NCI-H2029 (cell line): ENCODE measurements around the gene TACC2.
A peak's percentile ranks its signal among the peaks of the same experiment; 100 is the strongest.

Source experiments
- DNase-seq: peaks from one replicate; lab custom pipeline; 2025; lab: John Stamatoyannopoulos, UW

The TACC2 gene

GRCh38 chr10:122165484-122166276, 176.7 kb downstream of the TACC2 start:
- DNase-seq: no peak

DNA sequence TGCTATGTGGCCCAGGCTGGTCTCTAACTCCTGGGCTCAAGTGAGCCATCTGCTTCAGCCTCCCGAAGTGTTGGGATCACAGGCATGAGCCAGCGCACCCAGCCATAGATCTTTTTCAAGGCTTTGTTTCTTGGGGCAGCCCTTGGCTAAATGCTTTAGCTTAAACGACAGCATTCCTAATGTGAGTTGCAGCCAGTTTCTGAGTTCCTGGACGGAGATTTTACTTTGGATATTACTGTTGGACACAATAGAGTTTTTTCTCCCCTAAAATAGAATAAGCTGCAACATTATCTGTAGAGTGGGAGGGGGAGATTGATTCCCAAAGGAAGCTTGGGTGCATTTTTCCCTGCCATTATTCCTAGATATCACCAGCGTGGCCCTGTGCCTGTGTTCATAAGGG, 179.1 kb downstream of the TACC2 start:
- DNase-seq: no peak

- DNase-seq: peak; percentile 48
Measured at GRCh38 chr10:122168598-122169394, 179.8 kb downstream of the TACC2 start.

- DNase-seq: no peak
Measured at GRCh38 chr10:122170802-122171201, 181.8 kb downstream of the TACC2 start.

DNA sequence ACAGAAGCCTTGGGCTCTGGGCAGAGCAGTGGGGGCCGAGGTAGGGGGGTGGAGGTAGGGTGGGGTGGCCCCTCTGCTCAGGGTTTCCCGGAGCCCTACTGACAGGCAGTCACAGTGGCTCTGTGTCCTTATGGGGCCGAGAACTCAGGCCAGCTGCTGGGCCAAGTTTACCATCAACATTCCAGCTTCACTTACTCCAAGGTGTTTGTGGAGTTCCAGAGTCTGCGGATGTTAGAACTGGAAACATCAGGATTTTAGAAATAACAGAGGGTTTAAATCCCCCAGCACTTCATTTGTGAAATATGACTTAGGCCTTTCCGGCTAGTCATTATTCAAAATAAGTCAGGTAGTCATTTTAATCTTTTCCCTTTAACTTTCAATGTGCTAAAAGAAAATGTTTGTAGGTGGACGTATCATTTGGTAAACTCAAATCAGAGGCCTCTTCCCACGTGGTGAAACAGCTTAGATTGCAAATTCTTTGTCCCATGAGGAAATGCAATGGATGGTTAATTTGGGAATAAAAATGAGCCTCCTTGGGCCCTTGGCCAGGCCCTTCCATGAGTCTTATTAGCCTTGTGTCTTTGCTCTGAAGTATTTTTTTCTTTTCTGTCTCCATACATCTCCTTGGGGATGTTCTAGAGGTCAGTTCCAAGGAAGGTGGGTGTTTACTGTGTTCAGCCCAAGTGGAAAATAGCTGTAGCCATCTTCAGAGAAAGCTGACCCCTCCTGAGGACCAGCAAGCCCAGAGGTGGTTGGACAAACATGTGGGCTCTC, 182.5 kb downstream of the TACC2 start:
- no peak for DNase-seq

GRCh38 chr10:122172361-122173008, 183.5 kb downstream of the TACC2 start:
- no peak for DNase-seq

GRCh38 chr10:122173337-122173736, 184.4 kb downstream of the TACC2 start:
- DNase-seq: no peak

GRCh38 chr10:122173766-122174435, 184.9 kb downstream of the TACC2 start:
- DNase-seq: no peak

- no peak for DNase-seq
Measured at GRCh38 chr10:122176232-122177213, 187.6 kb downstream of the TACC2 start.

- DNase-seq: no peak
Measured at GRCh38 chr10:122178655-122179054, 189.7 kb downstream of the TACC2 start.

- no peak for DNase-seq
Measured at GRCh38 chr10:122181041-122181732, 192.2 kb downstream of the TACC2 start.

- DNase-seq: no peak
Measured at GRCh38 chr10:122181876-122182275, 192.9 kb downstream of the TACC2 start.

GRCh38 chr10:122182308-122182707, 193.3 kb downstream of the TACC2 start:
- DNase-seq: no peak

DNA sequence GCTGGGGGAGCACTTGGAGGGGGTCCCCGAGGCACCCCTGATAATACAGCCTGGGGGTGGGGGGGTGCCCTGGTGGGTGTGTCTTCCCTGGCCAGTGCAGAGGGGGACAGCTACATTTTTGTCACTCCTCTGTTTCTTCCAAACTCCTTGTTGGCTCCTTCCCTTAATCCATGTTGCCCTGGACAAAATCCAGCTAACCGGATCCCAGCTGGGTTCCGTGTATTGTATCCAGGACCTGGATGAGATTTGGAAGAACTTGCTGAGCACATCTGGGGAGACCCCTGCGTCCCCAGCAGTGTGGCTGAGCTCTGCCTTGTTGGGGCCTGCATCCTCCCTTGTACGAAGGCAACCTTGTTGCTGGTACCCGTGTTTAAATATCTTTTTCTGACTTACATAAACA, 195.3 kb downstream of the TACC2 start:
- no peak for DNase-seq

- DNase-seq: no peak
Measured at GRCh38 chr10:122185643-122186042, 196.7 kb downstream of the TACC2 start.

- peak; percentile 29 for DNase-seq
Measured at GRCh38 chr10:122186816-122187810, 198.2 kb downstream of the TACC2 start.

DNA sequence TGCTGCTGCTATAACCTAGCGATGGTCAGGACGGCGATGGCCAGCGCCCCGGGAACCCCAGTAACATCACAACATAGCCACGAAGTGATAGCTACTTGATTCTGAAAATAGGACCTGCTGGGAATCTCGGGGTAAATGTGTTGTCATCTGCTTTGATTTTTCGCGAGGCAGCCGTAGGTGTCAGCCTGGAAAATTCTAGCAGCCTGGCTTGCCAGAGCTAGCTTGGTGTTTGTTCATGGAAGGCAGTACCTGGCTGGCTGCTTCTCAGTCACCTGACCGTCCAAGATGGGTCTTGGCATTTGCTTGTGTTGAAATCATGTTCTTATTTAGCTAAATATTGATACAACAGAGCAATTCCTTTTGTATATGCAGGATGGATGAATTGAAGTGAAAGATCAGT, 199.7 kb downstream of the TACC2 start:
- DNase-seq: no peak

DNA sequence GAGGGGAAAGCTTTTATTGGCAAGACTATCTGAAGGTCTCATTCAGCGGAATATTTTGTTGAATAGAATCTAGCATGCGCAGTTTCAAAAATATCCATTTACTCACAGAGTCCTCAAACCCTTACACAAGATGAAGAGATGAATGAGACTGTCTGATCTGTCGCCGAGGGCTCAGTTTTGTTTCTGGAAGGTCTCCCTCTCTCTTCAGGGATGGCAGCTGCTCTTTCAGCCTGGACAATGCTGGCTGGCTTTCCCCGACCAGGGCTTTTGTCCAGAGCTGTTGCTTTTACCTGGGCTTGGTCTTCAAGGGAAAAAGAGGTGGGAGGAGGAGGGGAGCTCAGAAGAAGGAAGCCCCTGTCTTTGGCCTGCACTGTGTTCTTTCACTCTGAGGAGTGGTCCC, 200.2 kb downstream of the TACC2 start:
- no peak for DNase-seq
